Iris pigment epithelial cell (primary cell): Measurements from ENCODE around the gene FAM98C.
"Not testable (repeated sequence)": the region's sequence is repeated elsewhere in the genome, so short reads cannot be mapped to it uniquely, and the experiment has no call there.

ENCODE experiments used
- DNase-seq: peaks from one replicate; pipeline ENCODE4 v3.0.0-alpha.2; 2011; ENCODE audit warnings: low read depth

FAM98C gene

DNA sequence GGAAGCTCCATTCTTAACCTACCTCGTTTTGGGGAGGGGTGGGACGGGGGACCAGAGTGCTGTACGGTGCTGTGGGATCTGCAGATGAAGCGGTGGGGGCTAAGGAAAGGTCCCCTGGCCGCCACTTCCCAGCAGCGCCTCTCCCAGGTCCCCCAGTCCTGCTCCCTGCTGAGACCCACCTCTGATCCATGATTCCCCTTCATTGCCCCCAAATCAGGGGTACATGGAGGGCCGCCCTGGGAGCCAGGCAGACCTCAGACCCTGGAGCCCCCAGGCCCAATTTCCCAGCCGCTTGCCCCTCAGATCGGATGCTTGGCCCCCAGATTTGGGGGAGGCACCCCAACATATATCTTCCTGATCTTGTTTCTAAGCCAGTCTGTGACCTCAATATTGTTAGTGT is 3.8 kb upstream of the FAM98C start:
- no peak for DNase-seq

DNA sequence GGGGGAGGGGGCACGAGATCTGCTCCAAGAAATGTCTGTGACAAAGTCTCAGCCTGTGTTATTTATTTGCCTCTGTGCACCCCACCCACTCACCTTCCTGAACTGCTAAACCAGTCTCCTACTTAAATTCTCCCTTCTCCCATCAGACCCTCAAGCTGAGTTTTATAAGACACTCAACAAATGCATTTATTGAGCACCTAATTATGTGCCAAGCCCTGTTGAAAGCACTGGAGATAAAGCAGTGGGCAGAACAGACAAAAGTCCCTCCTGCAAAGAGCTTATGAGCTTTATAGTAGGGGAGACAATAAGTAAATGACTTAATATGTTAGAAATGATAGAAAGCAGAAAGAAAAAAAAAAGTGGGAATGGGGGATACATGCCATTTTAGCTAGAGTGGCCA is 3.4 kb upstream of the FAM98C start:
- DNase-seq: no peak

DNA sequence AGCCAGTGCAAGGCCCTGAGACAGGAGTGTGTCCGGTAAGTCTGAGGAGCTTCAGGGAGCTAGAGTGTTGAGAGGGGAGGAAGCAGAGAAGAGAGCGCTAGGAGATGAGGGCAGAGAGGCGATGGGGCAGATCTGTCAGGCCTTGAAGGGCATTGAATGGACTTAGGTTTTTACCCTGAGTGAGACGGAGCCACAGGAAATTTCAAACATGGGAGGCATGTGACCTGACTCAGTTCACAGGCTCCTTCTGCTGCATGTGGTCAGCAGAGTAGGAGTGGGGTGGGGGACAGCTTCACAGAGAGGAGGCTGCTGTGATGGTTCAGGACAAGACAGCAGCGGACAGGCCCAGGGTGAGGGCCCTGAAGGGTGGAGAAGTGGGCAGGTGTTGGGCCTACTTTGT is 2.5 kb upstream of the FAM98C start:
- DNase-seq: peak; percentile 44

DNA sequence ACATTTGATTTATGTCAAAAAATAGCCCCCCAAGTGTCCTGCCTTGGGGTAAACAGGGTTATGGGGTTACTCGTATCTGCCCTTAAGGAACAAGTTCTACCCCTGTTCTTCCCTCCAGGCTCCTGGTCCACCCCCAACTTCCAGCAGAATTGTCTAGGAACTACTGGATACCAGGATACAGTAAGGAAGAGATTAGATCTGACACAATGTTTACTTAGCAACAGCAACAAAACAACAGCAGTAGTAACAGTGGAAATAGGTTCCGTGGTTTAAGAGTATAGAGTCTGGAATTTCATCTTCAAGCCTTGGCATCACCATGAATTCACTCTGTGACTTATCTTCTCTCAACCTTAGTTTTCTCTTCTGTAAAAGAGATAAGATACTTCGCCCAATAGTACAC is 1.7 kb upstream of the FAM98C start:
- peak; percentile 37 for DNase-seq

DNA sequence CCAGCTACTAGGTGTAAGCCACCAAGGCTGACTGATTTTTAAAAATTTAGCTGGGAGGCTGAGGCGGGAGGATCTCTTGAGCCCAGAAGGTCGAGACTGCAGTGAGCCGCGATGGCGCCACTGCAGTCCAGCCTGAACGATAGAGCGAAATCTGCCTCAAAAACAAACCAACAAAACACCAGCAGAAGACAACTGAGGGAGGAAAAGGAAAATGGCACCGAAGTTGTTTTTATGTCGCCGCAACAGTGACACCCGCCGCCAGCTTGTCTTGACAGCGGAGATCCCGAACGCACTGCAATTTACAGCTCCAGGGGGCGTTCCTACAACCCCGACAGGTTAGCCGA is 298 bp upstream of the FAM98C start:
- DNase-seq: no peak

DNA sequence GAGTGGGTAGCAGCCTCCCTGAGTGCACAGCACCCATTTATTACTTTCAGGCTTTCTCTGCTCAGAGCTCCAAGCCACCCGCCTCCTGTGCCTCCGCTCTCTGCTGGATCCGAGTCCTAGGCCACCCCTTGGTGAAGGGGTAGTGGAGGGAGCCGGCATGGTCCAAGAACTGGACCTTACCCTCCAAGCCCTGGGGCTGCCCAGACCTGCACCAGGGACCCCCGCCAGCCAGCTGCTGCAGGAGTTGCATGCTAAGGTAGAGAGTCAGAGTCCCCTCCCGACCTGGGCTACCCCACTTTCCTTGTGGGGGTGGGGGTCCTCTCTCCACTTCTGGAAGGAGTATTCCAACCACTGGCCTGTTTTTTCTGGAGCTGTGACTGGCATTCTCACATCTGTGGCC is 2.0 kb downstream of the FAM98C start:
- DNase-seq: no peak

GRCh38 chr19:38405276-38405675 is 2.4 kb downstream of the FAM98C start:
- DNase-seq: no peak

DNA sequence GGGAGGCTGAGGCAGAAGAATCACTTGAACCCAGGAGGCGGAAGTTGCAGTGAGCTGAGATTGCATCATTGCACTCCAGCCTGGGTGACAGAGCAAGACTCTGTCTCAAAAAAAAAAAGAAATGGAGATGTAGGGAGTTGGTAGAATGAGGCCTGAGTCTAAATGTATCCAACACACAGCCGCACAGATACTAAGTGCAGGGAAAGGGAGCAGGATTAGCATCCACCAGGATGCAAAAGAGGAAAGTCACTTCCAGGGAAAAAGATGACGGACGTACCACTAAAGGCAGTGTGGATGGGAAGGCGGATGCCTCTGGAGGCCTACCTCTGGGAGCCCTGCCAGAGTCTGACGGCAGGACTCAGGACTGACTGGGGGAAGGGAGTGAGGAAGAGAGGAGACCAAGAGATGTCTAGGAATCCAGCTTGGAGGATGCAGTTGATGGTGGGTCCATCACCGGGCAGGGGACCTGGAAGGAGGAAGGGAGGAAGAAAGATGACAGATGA is 6.8 kb downstream of the FAM98C start:
- DNase-seq: peak; percentile 67

DNA sequence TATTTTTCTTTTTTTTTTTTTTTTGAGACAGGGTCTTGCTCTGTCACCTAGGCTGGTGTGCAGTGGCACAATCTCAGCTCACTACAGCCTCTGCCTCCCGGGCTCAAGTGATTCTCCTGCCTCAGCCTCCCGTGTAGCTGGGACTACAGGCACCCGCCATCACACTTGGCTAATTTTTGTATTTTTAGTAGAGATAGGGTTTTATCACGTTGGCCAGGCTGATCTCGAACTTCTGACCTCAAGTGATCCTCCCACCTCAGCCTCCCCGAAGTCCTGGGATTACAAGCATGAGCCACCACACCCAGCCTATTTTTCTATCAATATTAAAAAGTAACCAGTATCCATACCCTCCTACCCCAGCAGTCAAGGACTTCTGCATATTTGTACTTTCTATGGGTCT is 7.5 kb downstream of the FAM98C start:
- not testable (repeated sequence) for DNase-seq

- DNase-seq: no peak
Observed at GRCh38 chr19:38411041-38411712, 8.3 kb downstream of the FAM98C start.

DNA sequence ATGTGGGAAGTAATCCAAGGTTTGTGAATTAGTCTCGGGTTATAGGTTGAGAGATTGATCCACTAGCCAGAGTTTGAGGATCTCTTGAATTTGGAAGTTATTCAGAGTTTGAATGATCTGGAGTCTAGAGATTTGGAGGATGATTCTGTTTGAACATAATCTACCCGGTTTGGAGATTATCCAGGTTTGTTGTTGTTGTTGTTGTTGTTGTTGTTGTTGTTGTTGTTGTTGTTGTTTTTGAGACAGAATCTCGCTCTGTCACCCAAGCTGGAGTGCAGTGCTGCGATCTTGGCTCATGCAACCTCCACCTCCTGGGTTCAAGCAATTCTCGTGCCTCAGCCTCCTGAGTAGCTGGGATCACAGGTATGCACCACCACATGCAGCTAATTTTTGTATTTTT is 9.0 kb downstream of the FAM98C start:
- DNase-seq: not testable (repeated sequence)

DNA sequence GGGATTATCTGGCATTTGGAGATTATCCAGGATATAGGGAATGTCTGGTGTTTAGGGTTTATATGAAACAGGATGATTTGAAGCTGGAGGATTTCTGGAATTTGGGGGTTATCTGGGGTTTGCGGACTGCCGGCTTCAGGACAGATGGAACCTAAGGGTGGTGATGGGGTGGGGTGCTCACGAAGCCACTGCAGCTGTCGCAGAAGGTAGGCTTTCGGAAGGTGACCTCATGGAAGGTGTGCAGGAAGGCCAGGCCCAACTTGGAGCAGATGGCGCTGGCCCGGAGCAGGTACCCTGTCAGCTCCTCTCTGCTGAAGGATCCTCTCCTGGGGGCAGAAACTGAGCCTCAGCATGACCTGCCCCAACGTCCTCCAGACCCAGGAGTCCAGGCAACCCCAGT is 9.6 kb downstream of the FAM98C start:
- no peak for DNase-seq

- DNase-seq: no peak
Observed at GRCh38 chr19:38412961-38413360, 10.1 kb downstream of the FAM98C start.

- DNase-seq: no peak
Observed at GRCh38 chr19:38413416-38413815, 10.5 kb downstream of the FAM98C start.

GRCh38 chr19:38417146-38417543 is 14.3 kb downstream of the FAM98C start:
- no peak for DNase-seq

- no peak for DNase-seq
Observed at GRCh38 chr19:38417544-38418506, 14.9 kb downstream of the FAM98C start.

- no peak for DNase-seq
Observed at GRCh38 chr19:38420935-38421334, 18.0 kb downstream of the FAM98C start.

DNA sequence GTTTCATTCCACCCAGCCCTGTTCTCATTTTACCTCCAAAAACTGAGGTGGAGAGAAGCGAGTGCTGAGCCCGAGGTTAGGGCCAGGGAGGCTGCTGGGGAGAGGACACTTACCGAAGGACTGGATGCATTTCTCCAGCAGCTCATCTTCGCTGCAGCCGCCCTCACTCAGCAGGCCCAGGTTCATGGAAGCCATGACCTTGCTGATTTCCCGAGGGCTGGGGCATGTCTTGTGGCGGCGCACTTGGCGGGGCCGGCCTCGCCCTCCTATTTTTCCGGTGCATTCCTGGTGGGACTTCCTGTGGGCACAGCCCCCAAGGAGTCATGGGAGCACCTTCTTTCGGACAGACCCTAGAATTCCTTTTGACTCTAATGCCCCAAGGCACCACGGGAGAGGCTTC is 19.0 kb downstream of the FAM98C start:
- DNase-seq: no peak

DNA sequence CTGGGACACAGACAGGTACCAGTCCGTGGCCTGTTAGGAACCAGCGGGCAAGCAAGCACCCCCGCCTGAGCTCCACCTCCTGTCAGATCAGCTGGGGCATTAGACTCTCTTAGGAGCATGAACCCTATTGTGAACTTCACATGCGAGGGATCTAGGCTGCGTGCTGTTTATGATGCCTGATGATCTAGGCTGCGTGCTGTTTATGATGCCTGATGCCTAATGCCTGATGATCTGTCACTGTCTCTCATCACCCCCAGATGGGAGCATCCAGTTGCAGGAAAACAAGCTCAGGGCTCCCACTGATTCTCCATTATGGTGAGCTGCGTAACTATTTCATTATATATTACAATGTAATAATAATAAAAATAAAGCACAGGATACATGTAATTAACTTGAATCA is 19.5 kb downstream of the FAM98C start:
- DNase-seq: no peak

DNA sequence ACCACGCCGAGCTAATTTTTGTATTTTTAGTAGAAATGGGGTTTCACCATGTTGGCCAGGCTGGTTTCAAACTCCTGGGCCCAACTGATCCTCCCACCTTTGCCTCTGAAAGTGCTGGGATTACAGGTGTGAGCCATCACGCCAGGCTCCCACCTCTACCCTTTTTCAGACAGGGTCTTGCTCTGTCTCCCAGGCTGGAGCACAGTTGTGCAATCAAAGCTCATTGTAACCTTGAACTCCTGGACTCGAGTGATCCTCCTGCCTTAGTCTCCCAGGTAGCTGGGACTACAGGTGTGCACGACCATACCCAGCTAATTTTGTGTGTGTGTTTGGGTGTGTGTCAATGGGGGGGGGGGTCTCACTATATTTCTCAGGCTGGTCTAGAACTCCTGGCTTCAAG is 21.4 kb downstream of the FAM98C start:
- DNase-seq: no peak

DNA sequence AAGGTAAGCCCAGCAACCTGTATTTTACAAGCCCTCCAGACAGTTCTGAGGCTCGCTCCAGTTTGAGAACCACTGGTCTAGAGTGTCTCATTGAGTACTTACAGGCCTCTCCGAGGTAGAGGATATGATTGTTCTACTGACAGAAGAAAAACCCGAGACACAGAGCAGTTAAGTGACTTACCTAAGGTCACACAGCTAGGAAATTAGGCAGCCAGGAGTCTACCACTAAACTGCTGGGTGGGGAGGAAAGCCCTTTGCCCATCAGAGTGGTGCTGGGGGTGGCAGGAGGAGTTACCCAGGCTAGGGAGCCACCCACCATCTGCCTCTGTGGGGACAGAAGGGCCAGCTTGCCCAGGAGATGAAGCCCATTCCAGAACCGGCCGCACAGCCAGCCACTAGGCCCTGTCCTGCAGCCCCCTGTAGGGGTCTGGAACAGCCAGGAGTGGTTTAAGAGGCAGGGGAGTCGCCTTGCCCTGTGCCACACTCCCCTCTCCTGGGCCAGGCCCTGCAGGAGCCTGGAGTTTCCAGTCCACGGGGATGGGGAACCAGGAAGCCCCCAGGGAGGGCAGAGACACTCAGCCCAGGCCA is 22.4 kb downstream of the FAM98C start:
- no peak for DNase-seq

DNA sequence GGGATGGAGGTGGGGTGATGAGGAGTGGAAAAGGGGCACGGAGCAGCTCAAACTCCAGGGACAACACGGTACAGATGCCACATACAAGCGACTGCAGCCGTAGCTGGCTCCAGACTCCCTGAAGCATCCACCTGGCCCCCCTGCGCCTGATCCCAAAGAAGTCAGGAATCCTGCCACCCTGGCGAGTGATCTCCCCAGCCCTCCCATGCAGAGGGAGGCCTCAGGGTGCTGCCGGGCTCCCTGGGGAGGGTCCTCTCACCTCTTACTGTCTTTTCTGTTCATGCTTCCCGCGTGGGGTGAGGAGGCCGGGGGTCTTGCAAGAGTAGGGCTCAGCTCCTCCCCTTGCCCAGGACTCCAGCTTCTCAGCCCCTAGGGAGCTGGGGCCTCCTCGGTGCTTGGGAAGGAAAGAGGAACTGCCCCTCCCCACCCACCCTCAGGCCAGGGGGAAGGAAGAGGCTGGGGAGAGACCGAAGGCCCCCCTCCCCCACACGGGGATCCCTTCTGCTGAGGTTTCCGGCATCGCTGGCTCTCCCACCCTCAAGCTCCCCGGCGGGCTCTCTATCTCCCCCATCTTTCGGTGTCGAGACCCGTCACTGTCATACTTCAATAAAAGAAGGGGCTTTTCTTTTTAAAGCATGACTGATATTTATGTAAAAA is 23.0 kb downstream of the FAM98C start, which contains the start of gene RASGRP4:
Gene RASGRP4 (minus strand): TSS at position 410 of the 657 bp plus-strand sequence. CDS start 128 bp downstream, at position 282.
- no peak for DNase-seq
